ENCODE results near the gene KLHDC1.

The KLHDC1 gene

GRCh38 chr14:49796025-49796424 is 103.1 kb downstream of the KLHDC1 start:
- Histone ChIP-seq H3K27me3 (ENCODE audit: low read length) (no peaks in the 10 kb centered on the region), H2AFZ (ENCODE audit: low read depth, low read length, severe bottlenecking) (no peak overlapping the region), H3K79me2 (ENCODE audit: insufficient read depth, low read length) (no peaks in the 10 kb centered on the region), H3K4me3 (ENCODE audit: insufficient read depth, low read length, poor library complexity, severe bottlenecking) (no peak overlapping the region), H3F3A (ENCODE audit: insufficient read depth) (peaks cover 16% of the 10 kb centered on the region; the same call in 1 of the 2 replicates), H3K27ac (ENCODE audit: low read depth, low read length) (no peak overlapping the region), H3K9me3 (ENCODE audit: insufficient read depth, low read length) (no peaks in the 10 kb centered on the region), H3K4me2 (ENCODE audit: low read depth, low read length, poor library complexity, severe bottlenecking) (no peak overlapping the region), H3K9me2 (replicated peaks; ENCODE audit: insufficient read depth, low read length) (no peaks in the 10 kb centered on the region), H4K20me1 (ENCODE audit: low read depth, low read length) (no peaks in the 10 kb centered on the region), H3K9ac (ENCODE audit: low read length) (no peak overlapping the region), H3K36me3 (ENCODE audit: low read length) (peaks cover 31% of the 10 kb centered on the region; the same call in 1 of the 2 replicates)
- TF ChIP-seq, protein P1, sequence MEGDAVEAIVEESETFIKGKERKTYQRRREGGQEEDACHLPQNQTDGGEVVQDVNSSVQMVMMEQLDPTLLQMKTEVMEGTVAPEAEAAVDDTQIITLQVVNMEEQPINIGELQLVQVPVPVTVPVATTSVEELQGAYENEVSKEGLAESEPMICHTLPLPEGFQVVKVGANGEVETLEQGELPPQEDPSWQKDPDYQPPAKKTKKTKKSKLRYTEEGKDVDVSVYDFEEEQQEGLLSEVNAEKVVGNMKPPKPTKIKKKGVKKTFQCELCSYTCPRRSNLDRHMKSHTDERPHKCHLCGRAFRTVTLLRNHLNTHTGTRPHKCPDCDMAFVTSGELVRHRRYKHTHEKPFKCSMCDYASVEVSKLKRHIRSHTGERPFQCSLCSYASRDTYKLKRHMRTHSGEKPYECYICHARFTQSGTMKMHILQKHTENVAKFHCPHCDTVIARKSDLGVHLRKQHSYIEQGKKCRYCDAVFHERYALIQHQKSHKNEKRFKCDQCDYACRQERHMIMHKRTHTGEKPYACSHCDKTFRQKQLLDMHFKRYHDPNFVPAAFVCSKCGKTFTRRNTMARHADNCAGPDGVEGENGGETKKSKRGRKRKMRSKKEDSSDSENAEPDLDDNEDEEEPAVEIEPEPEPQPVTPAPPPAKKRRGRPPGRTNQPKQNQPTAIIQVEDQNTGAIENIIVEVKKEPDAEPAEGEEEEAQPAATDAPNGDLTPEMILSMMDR (IDR thresholded peaks at IDR 0.05; ENCODE audit: insufficient read depth, low read length, poor library complexity, severe bottlenecking) = no peak
- no peak for TF ChIP-seq EZH2phosphoT487 (conservative IDR thresholded peaks at IDR 0.05; ENCODE audit: low read length)
